Left colon (tissue), 2 donors: Measurements from ENCODE around the gene PRKCH. TPM values are rescaled to one million over a fixed set of nuclear protein-coding genes. Genes with fewer than 3 reads are reported as not detected.

Experiments used
- ATAC-seq: fragments of 200-7000 bp; cut with Tn5 transposase; one replicate; pipeline ENCODE4 v1.9.1; 2020; ENCODE audit warnings: mild to moderate bottlenecking, moderate library complexity
- DNase-seq, 2 donors: peaks; one replicate each; pipeline ENCODE4 v3.0.0-alpha.2; 2020
- intact Hi-C, 2 donors: fragments of 100-400 bp; cut with DNase I in 1 of 2; cut with micrococcal nuclease in 1 of 2; formaldehyde crosslinking; loops; one replicate each; pipeline versions ENCODE4 v1.11.2 to v1.14.0; 2022; cut with DNase I, micrococcal nuclease
- long read RNA-seq: library from polyadenylated mRNA; unstranded; transcript quantifications from one replicate; pipeline ENCODE4 v2.0.0, GENCODE V29; 2021
- total RNA-seq, 2 donors: library from RNA; stranded (reverse); fragmentation: NEBNext Ultra II Directional; extraction: Animal tissue kit (Norgen Biotek cat#: 25700); gene quantifications; one replicate each; pipeline ENCODE4 v1.2.1, GENCODE V29; 2021
- donor health status: DM: no; HTN: no; CAD: no.
- donor health status: DM: yes; HTN: yes; CAD: no.

The PRKCH gene
- 10 to 100 TPM; 11.7 to 11.9 TPM for total RNA-seq
- long read RNA-seq, partial matches to known transcripts, result 3 of 13 reads
- long read RNA-seq, other reads (novel, unspliced or antisense), result 7 of 13 reads

DNA sequence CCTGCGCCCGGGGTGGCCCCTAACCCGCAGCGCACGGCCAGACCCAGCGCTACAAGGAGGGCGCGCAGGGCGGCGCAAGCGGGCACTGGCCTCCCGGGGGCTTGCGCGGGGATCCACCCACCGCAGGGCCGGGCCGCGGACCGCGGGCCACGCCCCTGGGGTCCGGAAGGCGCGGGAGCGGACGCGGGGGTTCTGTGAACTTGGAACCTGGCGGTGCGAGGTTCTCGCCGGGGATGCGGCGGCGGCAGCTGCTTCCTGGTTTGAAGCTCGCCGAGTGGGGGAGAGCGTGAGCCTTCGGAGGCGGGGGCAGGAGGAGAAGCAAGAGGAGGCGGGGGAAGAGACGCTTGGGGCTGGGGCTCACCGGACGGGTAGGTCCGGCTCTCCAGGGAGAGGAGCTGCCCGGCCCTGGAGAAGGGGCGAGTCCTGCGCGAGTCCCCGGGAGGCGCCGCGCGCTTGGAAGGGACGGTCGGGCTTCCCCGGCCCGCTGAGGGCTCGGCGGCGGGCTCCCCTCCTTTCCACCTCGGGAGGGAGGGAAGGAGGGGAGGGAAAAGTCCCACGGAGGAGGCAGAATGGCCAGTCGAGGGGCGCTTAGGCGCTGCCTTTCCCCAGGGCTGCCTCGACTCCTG is at the start of gene PRKCH:
PRKCH (plus strand) TSS at position 195 of the 626 bp plus-strand sequence. CDS start 523 bp downstream, outside the sequence.
- intact Hi-C loops, result no loop called here
- peak; percentile 78 for ATAC-seq
- peak; percentile 77 to 82 for DNase-seq

DNA sequence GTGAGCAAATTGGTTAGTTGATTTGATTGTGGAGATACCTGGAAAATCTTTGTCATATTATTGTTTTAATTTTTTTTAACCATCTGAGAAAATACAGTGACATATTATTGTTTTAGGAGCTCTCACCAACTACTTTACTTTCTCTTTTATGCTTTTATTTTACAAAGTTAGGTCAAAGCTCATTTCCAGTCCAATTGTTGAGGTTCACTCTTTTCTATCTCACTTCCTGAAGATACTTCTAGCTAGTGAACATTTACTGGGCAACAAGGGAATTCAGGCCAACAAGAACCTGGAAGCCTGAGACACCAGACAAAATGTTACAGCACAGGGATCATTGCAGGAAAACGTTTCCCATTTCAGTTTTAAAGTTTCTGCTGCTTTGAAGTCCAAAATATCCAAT is 44.1 kb upstream of the PRKCH start:
- no peak for ATAC-seq
- intact Hi-C loops, result no loop called here
- no peak for DNase-seq

DNA sequence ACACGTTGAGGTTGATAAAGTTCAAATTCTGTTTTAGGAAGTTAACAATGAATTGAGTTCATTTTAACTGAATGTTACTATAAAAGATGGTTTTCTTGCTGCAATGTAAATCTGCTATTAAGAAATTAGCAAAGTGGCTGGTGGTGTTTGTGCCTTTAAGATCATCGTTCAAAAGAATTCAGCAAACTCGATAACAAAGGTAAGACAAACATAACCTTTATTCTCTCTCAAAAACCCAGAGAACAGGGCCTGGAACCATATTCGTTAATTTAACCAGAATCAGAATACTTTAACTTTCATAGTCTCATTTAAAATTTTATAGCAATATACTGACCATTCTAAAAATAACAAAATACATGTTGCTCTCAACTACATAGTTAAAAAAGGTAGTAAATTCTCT is 43.6 kb upstream of the PRKCH start:
- intact Hi-C loops, result no loop called here
- DNase-seq, result no peak
- ATAC-seq, result no peak

DNA sequence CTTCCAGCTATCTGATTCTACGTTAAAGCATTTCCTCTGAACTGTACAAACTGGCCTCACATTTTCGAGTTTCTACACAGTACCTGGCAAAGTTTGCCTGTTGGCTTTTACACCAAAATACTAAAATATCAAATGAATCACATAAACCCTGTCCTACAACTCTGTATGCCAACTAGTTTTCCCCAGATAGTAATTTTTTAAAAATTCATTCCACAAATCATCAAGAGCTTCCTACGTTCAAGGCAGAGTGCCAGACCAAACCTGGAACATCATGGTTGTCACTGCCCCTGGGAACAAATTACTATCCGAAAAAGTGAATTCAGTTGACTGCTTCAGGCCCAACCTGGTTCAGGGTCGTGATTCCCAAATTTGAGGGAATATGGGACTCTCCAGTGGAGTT is 42.3 kb upstream of the PRKCH start:
- intact Hi-C loops, result no loop called here
- no peak for DNase-seq

DNA sequence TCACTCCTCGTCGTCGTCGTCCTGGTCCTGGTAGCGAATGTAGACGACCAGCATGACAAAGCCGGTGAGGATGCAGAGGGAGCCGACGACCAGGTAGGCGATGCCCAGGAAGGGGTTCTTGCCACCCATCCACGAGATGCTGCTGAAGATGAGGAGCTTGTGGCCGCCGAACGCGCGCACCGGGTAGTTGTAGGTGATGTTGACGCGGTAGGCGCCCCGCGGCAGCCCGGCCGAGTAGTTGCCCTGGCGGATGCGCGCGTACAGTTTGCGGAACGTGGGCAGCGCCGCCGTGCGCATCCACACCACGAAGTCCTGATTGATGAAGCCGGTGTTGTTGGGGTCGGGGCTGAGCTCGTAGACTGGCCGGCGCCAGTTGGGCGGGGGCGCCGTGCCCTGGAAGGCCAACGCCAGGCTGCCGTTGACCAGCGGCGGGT is 41.3 kb upstream of the PRKCH start:
- intact Hi-C loops, result no loop called here

More for the DNA sequence above, 42.3 kb upstream of the PRKCH start:
- no peak for ATAC-seq

DNA sequence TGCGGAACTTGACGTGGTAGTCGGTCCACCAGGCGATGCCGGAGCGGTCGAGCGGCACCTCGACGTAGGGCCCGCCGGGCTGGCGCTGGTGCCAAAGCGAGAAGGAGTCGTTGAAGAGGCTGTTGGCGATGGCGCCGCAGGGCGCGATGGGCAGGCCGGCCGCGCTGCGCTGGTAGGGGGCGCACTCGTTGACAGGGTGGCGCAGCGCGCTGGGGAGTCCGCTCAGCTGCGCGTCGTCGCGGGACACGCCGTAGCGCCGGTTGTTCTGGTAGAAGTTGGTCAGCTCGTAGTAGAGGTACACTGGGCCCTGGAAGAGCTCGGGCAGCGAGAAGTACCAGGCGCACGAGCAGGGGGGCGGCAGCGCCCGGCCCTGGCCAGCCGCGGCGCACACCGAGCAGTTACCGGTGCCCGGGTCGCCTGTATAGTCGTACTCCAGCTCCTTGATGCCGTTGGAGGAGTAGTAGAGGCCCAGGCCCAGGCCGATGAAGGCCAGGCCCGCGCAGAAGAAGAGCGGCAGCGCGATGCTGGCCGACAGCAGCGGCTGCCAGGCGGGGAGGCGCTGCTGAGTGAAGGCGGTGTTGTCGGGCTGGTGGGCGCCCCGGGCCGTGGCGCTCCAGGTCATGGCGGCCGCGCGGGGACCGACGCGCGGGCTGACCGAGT is 40.7 kb upstream of the PRKCH start:
- ATAC-seq (peak; percentile 65), DNase-seq (peak; percentile 46 to 84)
- intact Hi-C loops, result no loop called here

More for the DNA sequence above, 41.3 kb upstream of the PRKCH start:
- peak; percentile 30 for ATAC-seq
- DNase-seq, result peak in 1 of 2 donors; percentile 63

DNA sequence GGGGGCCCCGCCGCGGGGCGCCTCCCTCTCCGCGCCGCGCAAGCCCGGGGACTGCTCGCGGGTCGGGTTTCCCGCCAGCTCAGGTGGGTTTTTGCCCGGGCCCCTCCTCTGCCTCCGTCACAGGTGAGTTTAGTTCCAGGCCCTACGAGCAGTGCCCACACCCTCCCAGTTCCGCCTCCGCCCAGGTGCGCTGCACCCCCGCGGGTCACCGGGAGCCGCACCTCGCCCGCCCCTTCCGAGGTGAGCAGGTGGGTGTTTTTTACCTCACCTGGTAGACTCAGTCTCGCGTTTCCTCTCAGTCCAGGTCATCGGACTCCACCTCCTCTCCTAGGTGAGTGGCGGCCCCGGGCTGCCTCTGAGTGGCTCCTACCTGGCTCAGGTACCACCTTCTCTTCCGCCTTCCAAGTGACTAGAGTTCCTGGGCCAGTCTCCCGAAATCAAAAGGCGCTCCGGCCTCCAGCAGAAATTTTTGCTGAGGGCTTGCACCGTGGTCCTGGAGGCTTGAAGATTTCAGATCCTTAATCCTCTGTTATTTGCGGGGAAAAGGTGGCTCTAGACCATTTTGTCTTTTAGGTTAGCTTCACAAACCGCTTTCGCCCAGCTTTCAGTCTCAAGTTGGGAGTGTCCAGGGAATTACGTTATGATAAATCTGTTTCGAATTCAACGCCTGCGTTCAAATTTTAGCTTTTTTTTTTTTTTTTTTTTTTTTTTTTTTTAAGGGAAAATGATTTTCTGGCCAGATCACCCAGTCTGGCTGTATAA is 40.0 kb upstream of the PRKCH start, which contains the start of gene TMEM30B:
TMEM30B (minus strand) TSS at position 153 of the 762 bp plus-strand sequence. CDS start 191 bp downstream, outside the sequence.
- ATAC-seq (peak; percentile 82), DNase-seq (peak; percentile 89 to 94)
- intact Hi-C loops, result no loop called here

DNA sequence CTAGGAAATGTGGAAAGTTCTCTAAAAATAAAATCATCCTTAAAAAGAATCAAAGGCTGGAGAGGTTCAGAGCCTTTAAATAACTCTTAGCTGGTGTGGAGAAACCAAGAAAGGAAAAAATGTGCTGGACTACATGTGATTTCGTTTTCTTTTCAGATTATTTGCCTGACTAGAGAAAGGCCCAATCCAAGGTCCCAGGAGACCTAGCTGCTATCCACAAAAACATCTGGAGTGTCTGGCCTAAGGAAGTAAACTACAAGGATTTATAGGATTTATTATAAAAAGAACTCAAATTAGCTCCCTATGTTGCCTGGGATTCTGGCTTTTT is 39.5 kb upstream of the PRKCH start:
- intact Hi-C loops, result no loop called here
- no peak for DNase-seq
- ATAC-seq, result no peak

DNA sequence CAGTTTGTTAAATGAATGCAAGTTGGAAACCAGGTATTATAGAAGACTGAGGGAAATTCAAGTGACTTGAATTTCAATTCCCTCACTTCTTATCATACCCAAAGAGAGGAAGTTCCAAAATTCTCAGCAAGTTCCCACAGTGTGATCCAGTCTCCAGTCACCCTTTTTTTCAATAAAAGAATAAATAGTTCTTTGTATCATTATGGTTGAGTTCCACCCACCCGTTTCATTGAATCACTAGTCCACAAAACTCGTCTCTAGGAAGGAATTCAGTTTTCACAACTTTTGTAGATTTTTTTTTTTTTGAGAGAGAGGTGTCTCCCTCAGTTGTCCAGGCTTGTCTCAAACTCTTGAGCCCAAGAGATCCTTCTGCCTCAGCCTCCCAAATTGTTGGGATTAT is 38.6 kb upstream of the PRKCH start:
- no peak for DNase-seq
- no peak for ATAC-seq
- intact Hi-C loops, result no loop called here

DNA sequence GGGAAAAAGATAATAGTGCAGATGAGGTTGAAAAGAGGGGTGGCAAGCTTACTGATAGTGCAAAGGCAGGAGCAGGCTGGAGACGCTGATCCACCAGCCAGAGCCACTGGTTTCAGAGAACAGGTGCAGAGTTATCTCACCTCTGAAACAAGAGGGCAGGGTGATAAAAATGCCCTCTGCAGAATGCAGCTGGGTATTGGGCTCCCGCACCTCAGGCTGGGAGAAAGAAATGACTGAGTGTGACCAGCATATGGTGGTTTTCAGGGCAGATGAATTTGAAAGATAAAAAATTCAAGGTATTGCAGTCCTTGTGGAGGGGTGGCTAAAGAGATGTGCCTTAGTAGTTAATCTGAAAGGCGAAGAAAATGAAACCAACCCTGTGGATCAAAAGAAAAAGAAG is 37.4 kb upstream of the PRKCH start:
- DNase-seq, result no peak

DNA sequence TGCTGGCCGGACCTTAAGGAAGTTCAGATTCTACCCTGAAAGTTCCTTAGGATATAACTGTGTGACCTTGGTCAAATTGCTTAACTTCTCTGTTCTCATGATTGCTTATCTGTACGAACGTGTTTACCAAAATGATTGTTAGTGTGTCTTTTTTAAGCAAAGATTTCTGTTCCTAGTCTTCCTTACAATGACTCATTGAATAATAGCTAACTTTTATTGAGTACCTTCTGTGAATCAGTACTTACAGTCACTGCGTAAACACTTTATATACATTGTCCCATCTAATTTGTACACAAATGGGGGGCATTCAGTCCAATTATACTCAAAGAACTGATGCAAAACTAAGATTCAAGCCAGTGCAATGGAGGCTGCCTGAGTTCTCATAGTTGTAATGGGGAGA is 36.0 kb upstream of the PRKCH start:
- no peak for DNase-seq
- intact Hi-C loops, result no loop called here
- no peak for ATAC-seq

More for the DNA sequence above, 37.4 kb upstream of the PRKCH start:
- intact Hi-C loops, result no loop called here
- no peak for ATAC-seq

DNA sequence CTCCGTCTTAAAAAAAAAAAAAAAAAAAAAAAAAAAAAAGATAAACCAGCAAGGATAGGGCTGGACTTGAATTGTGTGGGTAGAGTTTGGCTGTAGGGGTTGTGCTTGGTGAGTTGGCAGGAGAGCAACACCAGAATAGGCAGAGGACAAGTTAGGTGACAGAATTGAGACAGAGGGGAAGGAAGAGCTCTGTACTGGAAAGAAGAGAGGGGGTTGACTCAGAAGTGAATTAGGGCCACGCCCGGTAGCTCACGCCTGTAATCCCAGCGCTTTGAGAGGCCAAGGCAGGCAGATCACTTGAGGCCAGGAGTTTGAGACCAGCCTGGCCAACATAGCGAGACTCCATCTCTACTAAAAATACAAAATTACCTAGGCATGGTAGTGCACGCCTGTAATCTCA is 34.2 kb upstream of the PRKCH start:
- ATAC-seq (peak; percentile 16), DNase-seq (peak in 1 of 2 donors; percentile 27)
- intact Hi-C loops, result no loop called here

DNA sequence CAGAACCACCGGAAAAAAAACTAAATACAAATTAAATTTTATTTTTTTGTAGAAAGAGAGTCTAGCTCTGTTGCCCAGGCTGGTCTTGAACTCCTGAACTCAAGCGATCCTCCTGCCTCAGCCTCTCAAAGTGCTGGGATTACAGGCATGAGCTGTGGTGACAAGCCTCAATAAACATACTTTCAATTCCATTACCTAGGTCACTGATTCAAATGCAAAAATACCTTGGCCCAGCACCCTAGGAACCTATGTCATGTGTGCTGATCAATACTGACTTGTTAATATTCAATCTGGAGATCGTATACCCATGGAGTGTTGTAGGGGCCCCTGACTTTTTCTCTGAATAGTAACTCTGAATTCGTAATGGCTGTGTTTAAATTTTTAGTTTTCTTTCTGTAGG is 33.2 kb upstream of the PRKCH start:
- DNase-seq, result no peak

DNA sequence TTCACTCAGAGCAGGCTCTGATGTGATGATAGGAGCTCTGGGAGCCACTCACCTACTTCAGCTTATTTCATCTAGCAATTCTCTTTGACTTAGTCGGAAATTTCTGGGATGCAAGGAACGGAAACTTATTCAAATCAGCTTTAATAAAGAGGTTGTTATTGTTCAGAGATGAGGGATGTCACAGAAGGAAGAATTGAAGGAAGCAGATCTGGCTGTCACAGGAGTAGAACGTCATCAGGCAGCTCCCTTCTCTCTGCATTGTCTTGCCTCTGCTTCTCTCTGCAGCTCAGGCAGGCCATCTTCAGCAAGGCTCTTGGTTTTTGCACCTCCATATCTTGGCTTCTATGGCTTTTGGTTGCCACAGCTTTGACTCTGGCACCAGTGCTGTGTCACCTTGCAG is 32.7 kb upstream of the PRKCH start:
- intact Hi-C loops, result no loop called here
- ATAC-seq (no peak), DNase-seq (no peak)

More for the DNA sequence above, 33.2 kb upstream of the PRKCH start:
- intact Hi-C loops, result no loop called here
- ATAC-seq, result no peak

DNA sequence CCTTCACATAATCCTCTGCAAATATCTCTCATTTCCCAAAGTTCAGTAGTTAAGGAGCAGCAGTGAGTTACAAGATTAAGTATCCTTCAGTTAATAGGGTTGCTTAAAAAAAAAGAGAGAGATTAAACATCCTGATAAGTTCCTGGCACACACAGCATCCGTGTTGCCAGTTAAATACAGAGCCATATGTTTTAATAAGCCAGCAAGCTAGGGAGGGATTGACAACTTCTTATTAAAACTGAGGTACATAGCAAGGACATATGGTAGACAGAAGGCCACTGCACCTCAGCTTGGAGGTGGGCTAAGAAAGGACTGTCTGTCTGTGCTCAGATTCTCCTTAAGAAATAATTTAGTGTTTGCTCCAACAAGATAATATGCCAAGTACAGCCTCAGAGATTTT is 30.7 kb upstream of the PRKCH start:
- intact Hi-C loops, result no loop called here
- no peak for DNase-seq
- ATAC-seq, result no peak

DNA sequence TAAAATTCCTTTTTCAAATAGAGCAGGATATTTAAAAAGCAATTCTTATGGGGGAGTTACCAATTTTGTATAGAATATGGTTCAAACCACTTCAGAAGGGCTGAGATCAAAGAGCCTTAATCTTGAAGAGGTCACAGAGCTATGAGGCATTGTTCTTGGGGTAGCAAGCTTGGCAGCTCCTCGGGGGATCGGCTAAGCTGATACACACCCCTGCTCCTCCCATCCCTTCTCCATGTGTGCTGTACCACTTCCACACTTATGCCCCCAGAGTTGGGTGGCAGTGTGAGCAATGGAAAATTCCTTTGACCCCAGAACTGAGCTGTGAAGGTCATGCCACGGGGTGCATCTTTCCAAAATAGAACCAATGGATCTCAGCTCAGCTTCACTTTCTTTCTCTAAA is 25.2 kb upstream of the PRKCH start:
- ATAC-seq, result no peak
- intact Hi-C loops, result no loop called here
- no peak for DNase-seq

DNA sequence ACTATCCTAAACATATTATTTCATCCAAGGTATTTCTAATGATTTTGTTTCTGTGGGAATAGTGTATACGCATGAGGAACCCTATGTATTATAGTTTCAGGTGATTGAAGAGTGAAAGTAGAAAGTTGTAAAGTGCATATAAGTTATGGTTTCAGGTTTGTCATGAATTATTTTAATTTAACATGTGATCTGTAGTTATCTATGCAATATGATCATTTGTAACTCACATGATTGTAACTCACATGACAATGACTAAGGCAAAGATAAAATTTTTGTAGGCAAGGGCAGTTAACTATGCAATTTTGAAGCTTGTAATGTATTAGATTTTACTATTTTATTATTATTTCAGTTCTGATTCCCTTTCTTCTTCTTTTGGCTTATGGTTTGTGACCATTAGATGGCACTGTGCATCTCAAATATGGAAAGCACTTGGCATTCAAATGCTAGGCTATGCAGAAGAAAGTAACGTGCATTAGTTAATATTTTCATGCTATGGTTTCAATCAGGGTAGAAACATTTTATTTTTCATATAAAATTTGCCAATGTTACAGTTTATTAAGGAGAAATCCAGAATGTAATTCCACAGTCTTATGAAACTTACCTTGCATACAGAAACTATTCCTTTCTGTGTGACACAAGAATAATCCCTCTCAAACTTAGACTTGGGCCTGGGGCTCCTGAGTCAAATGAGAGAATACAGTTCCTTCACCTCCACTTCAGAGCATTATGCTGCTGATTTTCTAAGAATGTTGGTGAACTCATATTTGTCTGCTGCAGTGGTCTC is 24.5 kb upstream of the PRKCH start:
- intact Hi-C loops, result no loop called here
- peak; percentile 47 for ATAC-seq
- no peak for DNase-seq

DNA sequence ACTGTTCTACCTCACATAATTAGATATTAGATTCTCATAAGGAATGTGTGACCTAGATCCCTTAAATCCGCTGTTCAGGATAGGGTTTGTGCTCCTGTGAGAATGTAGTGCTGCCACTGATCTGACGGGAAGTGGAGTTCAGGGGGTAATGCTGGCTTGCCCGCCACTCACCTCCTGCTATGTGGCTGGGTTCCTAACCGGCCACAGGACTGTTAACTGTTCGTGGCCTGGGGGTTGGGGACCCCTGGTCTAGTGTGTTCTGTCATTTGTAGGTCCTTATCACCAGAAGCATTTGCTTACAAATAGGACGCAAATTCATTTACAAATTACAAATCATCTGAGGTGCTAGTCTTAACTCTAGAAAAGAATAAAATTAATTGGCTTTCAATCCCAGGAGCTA is 23.8 kb upstream of the PRKCH start:
- intact Hi-C loops, result no loop called here
- no peak for DNase-seq
- no peak for ATAC-seq

DNA sequence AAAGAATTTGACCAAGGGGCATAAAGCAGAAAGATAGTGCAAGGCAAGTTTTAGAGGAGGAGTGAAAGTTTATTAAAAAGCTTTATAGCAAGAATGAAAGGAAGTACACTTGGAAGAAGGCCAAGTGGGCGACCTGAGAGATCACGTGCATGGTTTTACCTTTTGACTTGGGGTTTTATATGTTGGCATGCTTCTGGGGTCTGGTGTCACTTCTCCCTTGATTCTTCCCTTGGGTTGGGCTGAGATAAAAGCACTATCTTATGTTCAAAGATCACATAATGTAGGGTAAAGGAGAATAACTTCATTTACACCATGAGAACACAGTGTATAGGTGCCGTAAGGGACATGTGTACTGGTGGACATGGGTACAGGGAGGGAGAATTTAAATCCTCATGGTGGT is 22.6 kb upstream of the PRKCH start:
- DNase-seq, result no peak
- peak; percentile 88 for ATAC-seq
- intact Hi-C loops, result no loop called here
